IPS DF 4.7 (cell line): ENCODE measurements around the gene NADK.
"Not testable (repeated sequence)": the region's sequence is repeated elsewhere in the genome, so short reads cannot be mapped to it uniquely, and the experiment has no call there.

Experiments used
- DNase-seq: peaks from one replicate; pipeline ENCODE4 v3.0.0-alpha.2; 2013; ENCODE audit warnings: low spot score; ENCODE audit errors: extremely low read depth

Gene NADK

GRCh38 chr1:1748686-1749321, 29.5 kb downstream of the NADK start:
- DNase-seq: no peak

GRCh38 chr1:1746566-1746909, 31.7 kb downstream of the NADK start:
- DNase-seq: not testable (repeated sequence)

- DNase-seq: not testable (repeated sequence)
These were observed 32.4 kb downstream of the NADK start for GRCh38 chr1:1745651-1746565.

GRCh38 chr1:1742529-1742928, 35.7 kb downstream of the NADK start:
- not testable (repeated sequence) for DNase-seq

GRCh38 chr1:1741013-1741412, 37.3 kb downstream of the NADK start:
- DNase-seq: not testable (repeated sequence)

- not testable (repeated sequence) for DNase-seq
These were observed 39.4 kb downstream of the NADK start for GRCh38 chr1:1738799-1739337.

- DNase-seq: not testable (repeated sequence)
These were observed 40.3 kb downstream of the NADK start for GRCh38 chr1:1737675-1738590.

- DNase-seq: no peak
These were observed 45.9 kb downstream of the NADK start for GRCh38 chr1:1732381-1732780.

- DNase-seq: no peak
These were observed 47.4 kb downstream of the NADK start for GRCh38 chr1:1730870-1731269.

GRCh38 chr1:1730230-1730629, 48.0 kb downstream of the NADK start:
- not testable (repeated sequence) for DNase-seq

- not testable (repeated sequence) for DNase-seq
These were observed 49.0 kb downstream of the NADK start for GRCh38 chr1:1729116-1729816.

GRCh38 chr1:1728308-1729005, 49.8 kb downstream of the NADK start:
- not testable (repeated sequence) for DNase-seq

GRCh38 chr1:1727131-1727651, 51.1 kb downstream of the NADK start:
- DNase-seq: not testable (repeated sequence)

- not testable (repeated sequence) for DNase-seq
These were observed 52.2 kb downstream of the NADK start for GRCh38 chr1:1726088-1726487.

- DNase-seq: peak; percentile 96
These were observed 54.0 kb downstream of the NADK start, which contains the start of gene CDK11A for GRCh38 chr1:1724035-1724864. CDK11A (minus strand) TSS chr1:1724357; CDS start chr1:1722818, 1,539 bp downstream.

- DNase-seq: no peak
These were observed 57.1 kb downstream of the NADK start for GRCh38 chr1:1721201-1721600.

- DNase-seq: not testable (repeated sequence)
These were observed 63.0 kb downstream of the NADK start for GRCh38 chr1:1715109-1715883.

GRCh38 chr1:1707897-1708296, 70.4 kb downstream of the NADK start:
- DNase-seq: not testable (repeated sequence)
